Measurements from ENCODE around the gene SLC30A4.
"Not testable (repeated sequence)": the region's sequence is repeated elsewhere in the genome, so short reads cannot be mapped to it uniquely, and the experiment has no call there.

Gene SLC30A4

DNA sequence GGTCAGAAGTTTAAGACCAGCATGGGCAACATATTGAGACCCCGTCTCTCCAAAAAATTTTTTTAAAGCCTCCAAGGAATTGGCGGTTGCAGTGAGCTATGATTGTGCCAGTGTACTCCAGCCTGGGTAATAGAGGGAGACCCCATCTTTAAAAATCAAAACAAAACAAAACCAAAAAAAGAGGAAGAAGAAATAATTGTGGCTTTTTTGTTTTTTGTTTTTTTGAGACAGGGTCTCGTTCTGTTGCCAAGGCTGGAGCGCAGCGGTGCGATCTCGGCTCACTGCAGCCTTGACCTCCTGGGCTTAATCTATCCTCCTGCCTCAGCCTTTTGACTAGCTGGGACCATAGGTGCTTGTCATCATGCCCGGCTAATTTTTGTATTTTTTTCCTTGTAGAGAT lies 4.5 kb upstream of the SLC30A4 start:
- Mint-ChIP-seq H3K4me1 (peaks cover 9% of the 10 kb centered on the region), H3K27me3 (ENCODE audit: low read depth) (peaks cover 6% of the 10 kb centered on the region), H3K27ac (no peak overlapping the region), H3K36me3 (ENCODE audit: low read depth) (no peaks in the 10 kb centered on the region), H3K4me3 (no peak overlapping the region), H3K9me3 (no peaks in the 10 kb centered on the region)
- TF ChIP-seq, protein P1, sequence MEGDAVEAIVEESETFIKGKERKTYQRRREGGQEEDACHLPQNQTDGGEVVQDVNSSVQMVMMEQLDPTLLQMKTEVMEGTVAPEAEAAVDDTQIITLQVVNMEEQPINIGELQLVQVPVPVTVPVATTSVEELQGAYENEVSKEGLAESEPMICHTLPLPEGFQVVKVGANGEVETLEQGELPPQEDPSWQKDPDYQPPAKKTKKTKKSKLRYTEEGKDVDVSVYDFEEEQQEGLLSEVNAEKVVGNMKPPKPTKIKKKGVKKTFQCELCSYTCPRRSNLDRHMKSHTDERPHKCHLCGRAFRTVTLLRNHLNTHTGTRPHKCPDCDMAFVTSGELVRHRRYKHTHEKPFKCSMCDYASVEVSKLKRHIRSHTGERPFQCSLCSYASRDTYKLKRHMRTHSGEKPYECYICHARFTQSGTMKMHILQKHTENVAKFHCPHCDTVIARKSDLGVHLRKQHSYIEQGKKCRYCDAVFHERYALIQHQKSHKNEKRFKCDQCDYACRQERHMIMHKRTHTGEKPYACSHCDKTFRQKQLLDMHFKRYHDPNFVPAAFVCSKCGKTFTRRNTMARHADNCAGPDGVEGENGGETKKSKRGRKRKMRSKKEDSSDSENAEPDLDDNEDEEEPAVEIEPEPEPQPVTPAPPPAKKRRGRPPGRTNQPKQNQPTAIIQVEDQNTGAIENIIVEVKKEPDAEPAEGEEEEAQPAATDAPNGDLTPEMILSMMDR (IDR thresholded peaks at IDR 0.05; ENCODE audit: unreplicated experiment in 3 of 3): no peak

GRCh38 chr15:45523166-45523460 lies 558 bp upstream of the SLC30A4 start:
- H3K27ac Mint-ChIP-seq: peak overlapping the region; percentile 95 to 99 (median 98)
- no peaks in the 10 kb centered on the region for H3K9me3 Mint-ChIP-seq
- H3K4me1 Mint-ChIP-seq: peaks cover 24% of the 10 kb centered on the region
- H3K36me3 Mint-ChIP-seq (ENCODE audit: low read depth): peaks cover 6% of the 10 kb centered on the region
- H3K4me3 Mint-ChIP-seq: peak overlapping the region; percentile 91 to 96 (median 96)
- no peaks in the 10 kb centered on the region for H3K27me3 Mint-ChIP-seq (ENCODE audit: low read depth)
- TF ChIP-seq, protein P1 (IDR thresholded peaks at IDR 0.05; ENCODE audit: unreplicated experiment in 3 of 3): no peak

- TF ChIP-seq, protein P1 (IDR thresholded peaks at IDR 0.05; ENCODE audit: unreplicated experiment in 3 of 3): no peak
- Mint-ChIP-seq H3K9me3 (no peaks in the 10 kb centered on the region), H3K36me3 (ENCODE audit: low read depth) (peaks cover 14% of the 10 kb centered on the region), H3K27ac (peak overlapping the region; percentile 85 to 93 (median 93)), H3K27me3 (ENCODE audit: low read depth) (no peaks in the 10 kb centered on the region), H3K4me1 (peaks cover 24% of the 10 kb centered on the region), H3K4me3 (peak overlapping the region; percentile 88 to 95 (median 88))
Observed at GRCh38 chr15:45521596-45522327, 793 bp downstream of the SLC30A4 start.

DNA sequence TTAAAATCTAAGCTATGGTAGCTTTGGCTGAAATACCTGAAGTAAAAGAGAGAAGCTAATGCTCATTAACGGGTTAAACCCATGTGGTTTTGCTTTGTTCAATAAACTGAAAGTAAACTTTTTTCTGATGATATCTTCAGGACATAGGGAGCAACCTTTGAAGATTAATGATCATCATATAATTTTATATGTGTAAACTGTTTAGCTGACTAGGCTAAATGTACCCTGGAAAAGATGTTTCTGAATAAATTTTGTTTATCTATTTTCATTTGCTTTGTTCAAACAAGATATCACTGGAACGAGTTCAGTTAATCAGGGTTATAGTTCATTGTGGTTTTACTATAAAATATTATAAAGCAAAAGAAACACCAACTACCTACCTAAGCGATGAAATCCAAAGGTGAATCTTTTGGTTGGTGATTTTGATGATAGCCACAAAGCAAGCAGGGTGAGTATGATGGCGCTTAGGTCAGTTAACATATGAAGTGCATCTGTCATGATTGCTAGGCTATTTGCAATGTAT lies 11.7 kb downstream of the SLC30A4 start:
- Mint-ChIP-seq H3K36me3 (ENCODE audit: low read depth) (peaks cover 22% of the 10 kb centered on the region), H3K27me3 (ENCODE audit: low read depth) (no peaks in the 10 kb centered on the region), H3K9me3 (no peaks in the 10 kb centered on the region), H3K27ac (no peak overlapping the region), H3K4me1 (no peaks in the 10 kb centered on the region), H3K4me3 (no peak overlapping the region)
- TF ChIP-seq, protein P1 (IDR thresholded peaks at IDR 0.05; ENCODE audit: unreplicated experiment in 3 of 3): no peak

GRCh38 chr15:45507143-45507542 lies 15.4 kb downstream of the SLC30A4 start:
- H3K36me3 Mint-ChIP-seq (ENCODE audit: low read depth): peaks cover 22% of the 10 kb centered on the region
- H3K4me1 Mint-ChIP-seq; H3K27me3 Mint-ChIP-seq (ENCODE audit: low read depth); H3K9me3 Mint-ChIP-seq; H3K27ac Mint-ChIP-seq; H3K4me3 Mint-ChIP-seq: not testable (repeated sequence)

DNA sequence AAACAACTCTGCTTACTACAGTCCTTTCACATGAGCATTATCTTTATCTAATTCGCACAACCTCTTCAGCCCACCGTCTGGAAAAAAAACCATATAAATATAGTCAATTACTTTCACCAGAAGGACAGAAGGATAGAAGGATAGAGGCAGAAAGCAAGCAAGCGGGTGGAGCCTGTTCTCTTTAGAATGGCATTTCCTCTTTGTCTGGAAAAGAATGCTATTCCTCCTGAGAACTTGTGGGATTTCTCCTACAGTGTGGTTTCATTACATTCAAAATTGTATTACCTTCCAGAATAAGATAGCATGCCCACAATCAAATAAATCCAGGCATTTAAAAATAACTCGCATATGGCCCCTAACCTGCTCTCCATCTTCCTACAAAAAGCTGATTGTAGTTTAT lies 23.1 kb downstream of the SLC30A4 start:
- peaks cover 8% of the 10 kb centered on the region for H3K36me3 Mint-ChIP-seq (ENCODE audit: low read depth)
- H3K4me1 Mint-ChIP-seq: no peaks in the 10 kb centered on the region
- no peaks in the 10 kb centered on the region for H3K9me3 Mint-ChIP-seq
- TF ChIP-seq, protein P1 (IDR thresholded peaks at IDR 0.05; ENCODE audit: unreplicated experiment in 3 of 3): no peak
- no peaks in the 10 kb centered on the region for H3K27me3 Mint-ChIP-seq (ENCODE audit: low read depth)
- H3K27ac Mint-ChIP-seq: no peak overlapping the region
- H3K4me3 Mint-ChIP-seq: no peak overlapping the region
